Natural killer cell (primary cell): Measurements from ENCODE around the gene MACROD2. TPM values are rescaled to one million over a fixed set of nuclear protein-coding genes. Genes with fewer than 3 reads are reported as not detected.

Experiments
- ATAC-seq, 3 donors: fragments of 150-1000 bp in 2 of 3; fragments of 200-7000 bp in 1 of 3; cut with Tn5 transposase; 1 replicate in 1 of 3; 2 replicates in 2 of 3; pipeline ENCODE4 v1.10.0; 2021; ENCODE audit warnings: mild to moderate bottlenecking in 2 of 3, moderate library complexity in 2 of 3
- DNase-seq, 2 donors: peaks; one replicate each; pipeline versions ENCODE4 v3.0.0 to v3.0.0-alpha.2; 2013 to 2021; ENCODE audit warnings: mixed read lengths in 1 of 2
- H3K27ac ChIP-seq: one replicate; pipeline ENCODE4 v1.5.1; 2013; ENCODE audit warnings: mild to moderate bottlenecking, low read length
- H3K27me3 ChIP-seq: one replicate; pipeline ENCODE4 v1.6.1; 2013; ENCODE audit warnings: low read length; ENCODE audit not compliant: control insufficient read depth, insufficient read depth
- H3K36me3 ChIP-seq: one replicate; pipeline ENCODE4 v1.6.1; 2013; ENCODE audit warnings: low read length; ENCODE audit not compliant: control insufficient read depth, insufficient read depth
- H3K4me1 ChIP-seq: one replicate; pipeline ENCODE4 v1.6.1; 2013; ENCODE audit warnings: low read length; ENCODE audit not compliant: control insufficient read depth, insufficient read depth
- H3K4me3 ChIP-seq: one replicate; pipeline ENCODE4 v1.5.1; 2013; ENCODE audit warnings: low read length
- H3K9me3 ChIP-seq: one replicate; pipeline ENCODE4 v1.6.1; 2013; ENCODE audit warnings: low read length; ENCODE audit not compliant: control insufficient read depth, insufficient read depth
- H3K27ac Mint-ChIP-seq, 2 donors: one replicate each; pipeline ENCODE4 v1.8.0; 2022; ENCODE audit warnings: mild to moderate bottlenecking in 2 of 2, mixed read lengths in 2 of 2, moderate library complexity in 1 of 2
- H3K27me3 Mint-ChIP-seq, 2 donors: one replicate each; pipeline ENCODE4 v1.8.0; 2022; ENCODE audit warnings: low read depth in 2 of 2, mixed read lengths in 2 of 2
- H3K36me3 Mint-ChIP-seq: one replicate; pipeline ENCODE4 v1.8.0; 2022; ENCODE audit warnings: mixed read lengths
- H3K4me1 Mint-ChIP-seq, 2 donors: one replicate each; pipeline ENCODE4 v1.8.0; 2022; ENCODE audit warnings: mixed read lengths in 2 of 2
- H3K4me3 Mint-ChIP-seq: one replicate; pipeline ENCODE4 v1.8.0; 2022; ENCODE audit warnings: mild to moderate bottlenecking, moderate library complexity, mixed read lengths
- H3K9me3 Mint-ChIP-seq, 2 donors: one replicate each; pipeline ENCODE4 v1.8.0; 2022; ENCODE audit warnings: mixed read lengths in 2 of 2
- WGBS: methylation state at CpG from one replicate; pipeline ENCODE4 v1.1.7; 2013; ENCODE audit warnings: missing lambda C conversion rate; ENCODE audit not compliant: insufficient coverage; 5-methylcytosine and 5-hydroxymethylcytosine counted together
- intact Hi-C: fragments of 100-400 bp; cut with micrococcal nuclease; formaldehyde crosslinking; loops from one replicate; pipeline ENCODE4 v1.14.2; 2022
- total RNA-seq, 4 donors: library from RNA; stranded (reverse); fragments of 120-200 nt in 1 of 4; gene quantifications; one replicate each; pipeline versions ENCODE4 v1.2.3 to v1.2.4, GENCODE V29; 2013 to 2022
- TF ChIP-seq, protein P1 (sequence below): fragments of 200-600 bp; IDR thresholded peaks from one replicate; pipeline ENCODE4 v1.8.0; 2022; ENCODE audit warnings: antibody characterized with exemption

Gene MACROD2
- total RNA-seq, 3 donors from 2014 or later (not counting 1 experiment from before 2014, with no cell fraction given), result 0.19 to 0.88 TPM; not detected in 1

DNA sequence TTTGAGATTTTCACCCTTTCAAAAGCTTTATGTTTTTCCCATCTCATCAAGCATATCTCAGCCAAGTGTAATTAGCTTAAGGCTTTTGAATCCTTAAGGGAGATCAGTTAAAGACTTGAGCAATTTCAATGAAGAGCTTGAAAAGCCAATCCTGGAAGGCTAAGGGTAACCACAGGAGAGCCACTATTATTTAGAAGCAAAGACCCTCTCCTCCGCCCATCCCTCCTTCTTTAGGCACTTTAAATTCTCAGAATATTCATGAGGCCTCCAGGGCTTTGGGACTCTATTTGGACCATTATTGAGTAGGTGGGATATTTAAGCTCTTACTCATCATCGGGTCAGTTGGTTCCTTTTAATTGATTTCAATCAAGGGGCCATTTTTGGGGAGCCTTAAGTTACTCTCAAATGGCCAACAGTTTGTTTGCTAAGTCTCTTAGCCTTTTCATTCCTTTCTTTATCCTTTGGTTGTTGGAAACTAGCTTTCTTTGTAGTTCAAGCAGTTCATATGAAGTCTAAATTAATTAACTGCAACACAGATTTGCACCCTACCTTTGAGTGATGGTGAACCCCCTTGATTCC is 2010.7 kb downstream of the MACROD2 start:
- no peaks in the 10 kb centered on the region for H3K4me1 Mint-ChIP-seq
- H3K4me3 ChIP-seq, result no peak overlapping the region
- intact Hi-C loops, result no loop called here
- no peaks in the 10 kb centered on the region for H3K4me1 ChIP-seq
- H3K27me3 ChIP-seq, result no peaks in the 10 kb centered on the region
- H3K36me3 Mint-ChIP-seq, result no peaks in the 10 kb centered on the region
- H3K36me3 ChIP-seq, result no peaks in the 10 kb centered on the region
- H3K4me3 Mint-ChIP-seq, result no peak overlapping the region
- TF ChIP-seq, protein P1, sequence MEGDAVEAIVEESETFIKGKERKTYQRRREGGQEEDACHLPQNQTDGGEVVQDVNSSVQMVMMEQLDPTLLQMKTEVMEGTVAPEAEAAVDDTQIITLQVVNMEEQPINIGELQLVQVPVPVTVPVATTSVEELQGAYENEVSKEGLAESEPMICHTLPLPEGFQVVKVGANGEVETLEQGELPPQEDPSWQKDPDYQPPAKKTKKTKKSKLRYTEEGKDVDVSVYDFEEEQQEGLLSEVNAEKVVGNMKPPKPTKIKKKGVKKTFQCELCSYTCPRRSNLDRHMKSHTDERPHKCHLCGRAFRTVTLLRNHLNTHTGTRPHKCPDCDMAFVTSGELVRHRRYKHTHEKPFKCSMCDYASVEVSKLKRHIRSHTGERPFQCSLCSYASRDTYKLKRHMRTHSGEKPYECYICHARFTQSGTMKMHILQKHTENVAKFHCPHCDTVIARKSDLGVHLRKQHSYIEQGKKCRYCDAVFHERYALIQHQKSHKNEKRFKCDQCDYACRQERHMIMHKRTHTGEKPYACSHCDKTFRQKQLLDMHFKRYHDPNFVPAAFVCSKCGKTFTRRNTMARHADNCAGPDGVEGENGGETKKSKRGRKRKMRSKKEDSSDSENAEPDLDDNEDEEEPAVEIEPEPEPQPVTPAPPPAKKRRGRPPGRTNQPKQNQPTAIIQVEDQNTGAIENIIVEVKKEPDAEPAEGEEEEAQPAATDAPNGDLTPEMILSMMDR, result no peak
- peaks cover 0 to 9% of the 10 kb centered on the region in 2 donors for H3K27me3 Mint-ChIP-seq
- no peak overlapping the region for H3K27ac ChIP-seq
- DNase-seq (no peak), ATAC-seq (no peak)
- no peaks in the 10 kb centered on the region for H3K9me3 ChIP-seq
- WGBS, result 92% methylated on average over 1 of the region's 2 CpGs
- no peak overlapping the region for H3K27ac Mint-ChIP-seq
- H3K9me3 Mint-ChIP-seq, result no peaks in the 10 kb centered on the region

DNA sequence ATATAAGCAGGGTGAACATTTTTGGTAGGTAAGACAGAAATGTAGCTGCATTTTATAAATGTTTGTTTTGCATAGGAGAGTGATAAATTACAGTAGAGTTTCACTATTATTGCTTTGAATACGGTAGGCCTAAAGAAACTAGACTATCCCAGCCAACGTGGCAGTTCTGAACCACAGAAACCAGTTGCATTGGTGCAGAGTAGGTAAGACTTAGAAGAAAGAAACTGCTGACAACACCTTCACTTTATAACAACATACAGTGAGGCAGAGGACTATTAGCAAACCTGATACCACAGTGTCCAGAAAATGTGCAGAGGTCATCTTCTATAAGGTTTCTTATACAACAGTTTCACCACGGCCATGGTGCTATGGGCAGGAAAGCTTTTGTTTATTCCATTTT is 2011.8 kb downstream of the MACROD2 start:
- 75% methylated on average over 3 of the region's 3 CpGs for WGBS
- no peak overlapping the region for H3K27ac Mint-ChIP-seq
- H3K27me3 Mint-ChIP-seq, result peaks cover 0 to 7% of the 10 kb centered on the region in 2 donors

DNA sequence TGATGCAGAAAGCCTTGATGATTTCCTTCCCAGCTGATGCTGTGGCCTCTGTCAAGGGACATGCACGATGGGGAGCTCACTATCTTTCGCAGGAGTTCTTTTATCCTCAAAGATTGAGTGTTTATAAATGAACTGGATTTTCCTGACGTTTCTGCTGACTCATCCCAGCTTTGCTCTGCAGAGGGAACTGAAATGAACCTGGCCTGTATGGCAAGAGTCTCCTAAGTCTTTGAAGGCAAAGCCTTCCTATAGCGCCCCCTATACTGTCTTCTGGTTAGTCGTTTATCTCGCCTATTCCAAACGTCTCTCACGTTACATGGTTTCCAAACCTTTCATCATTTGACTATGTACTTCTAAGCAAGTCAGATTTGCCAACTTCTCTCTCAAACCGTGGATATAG is 2012.6 kb downstream of the MACROD2 start:
- 68% methylated on average over 9 of the region's 9 CpGs for WGBS
- TF ChIP-seq, protein P1, result no peak
- Histone ChIP-seq H3K4me3 (no peak overlapping the region), H3K4me1 (no peaks in the 10 kb centered on the region), H3K27ac (no peak overlapping the region), H3K9me3 (no peaks in the 10 kb centered on the region), H3K36me3 (no peaks in the 10 kb centered on the region), H3K27me3 (no peaks in the 10 kb centered on the region)
- H3K36me3 Mint-ChIP-seq, result no peaks in the 10 kb centered on the region
- DNase-seq (no peak), ATAC-seq (no peak)
- peaks cover 0 to 4% of the 10 kb centered on the region in 2 donors for H3K27me3 Mint-ChIP-seq
- H3K4me1 Mint-ChIP-seq, result no peaks in the 10 kb centered on the region
- intact Hi-C loops, result no loop called here
- H3K4me3 Mint-ChIP-seq, result no peak overlapping the region
- H3K27ac Mint-ChIP-seq, result no peak overlapping the region
- no peaks in the 10 kb centered on the region for H3K9me3 Mint-ChIP-seq

More for the DNA sequence above, 2011.8 kb downstream of the MACROD2 start:
- Histone ChIP-seq H3K27ac (no peak overlapping the region), H3K4me3 (no peak overlapping the region), H3K27me3 (no peaks in the 10 kb centered on the region), H3K4me1 (no peaks in the 10 kb centered on the region), H3K36me3 (no peaks in the 10 kb centered on the region), H3K9me3 (no peaks in the 10 kb centered on the region)
- Mint-ChIP-seq H3K36me3 (no peaks in the 10 kb centered on the region), H3K9me3 (no peaks in the 10 kb centered on the region), H3K4me1 (no peaks in the 10 kb centered on the region), H3K4me3 (no peak overlapping the region)
- intact Hi-C loops, result no loop called here
- TF ChIP-seq, protein P1, result no peak
- ATAC-seq (no peak), DNase-seq (no peak)

DNA sequence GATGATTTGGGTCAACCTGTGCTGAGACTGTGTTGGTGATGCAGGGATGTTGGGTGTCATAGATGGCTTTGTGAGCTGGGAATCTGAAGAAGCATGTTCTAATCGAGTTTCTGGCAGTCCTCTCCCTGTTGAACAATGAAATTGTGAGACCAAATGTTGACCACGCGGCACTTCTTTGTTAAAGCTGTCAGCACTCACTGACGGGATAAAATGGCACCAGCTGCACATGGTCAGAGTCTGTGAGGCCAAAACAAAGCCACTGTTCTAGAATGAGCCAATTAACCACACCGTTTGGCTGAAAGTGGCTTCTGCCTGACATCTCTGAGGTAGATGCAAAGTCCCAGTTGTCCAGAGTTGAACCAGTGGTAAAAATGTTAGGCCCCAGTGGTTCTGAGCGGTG is 2015.7 kb downstream of the MACROD2 start:
- no peak overlapping the region for H3K4me3 Mint-ChIP-seq
- TF ChIP-seq, protein P1, result no peak
- Histone ChIP-seq H3K9me3 (no peaks in the 10 kb centered on the region), H3K4me1 (no peaks in the 10 kb centered on the region), H3K27me3 (no peaks in the 10 kb centered on the region), H3K27ac (no peak overlapping the region), H3K4me3 (no peak overlapping the region), H3K36me3 (no peaks in the 10 kb centered on the region)
- no peak overlapping the region for H3K27ac Mint-ChIP-seq
- 82% methylated on average over 6 of the region's 6 CpGs for whole genome bisulfite sequencing
- H3K27me3 Mint-ChIP-seq, result no peaks in the 10 kb centered on the region
- no peaks in the 10 kb centered on the region for H3K36me3 Mint-ChIP-seq
- H3K9me3 Mint-ChIP-seq, result no peaks in the 10 kb centered on the region
- intact Hi-C loops, result no loop called here
- no peaks in the 10 kb centered on the region for H3K4me1 Mint-ChIP-seq
- ATAC-seq, result no peak
- DNase-seq, result no peak
